GM19035 (cell line): ENCODE results near the gene STEAP2.
"Not testable (repeated sequence)": the region's sequence is repeated elsewhere in the genome, so short reads cannot be mapped to it uniquely, and the experiment has no call there.

Experiments
- ATAC-seq: cut with Tn5 transposase; IDR thresholded peaks from one replicate; pipeline ENCODE4 v1.9.1; 2021; ENCODE audit not compliant: unreplicated experiment

STEAP2 gene

GRCh38 chr7:90232430-90232829 lies 20.9 kb downstream of the STEAP2 start:
- no peak for ATAC-seq

GRCh38 chr7:90233569-90233968 lies 22.0 kb downstream of the STEAP2 start:
- no peak for ATAC-seq

DNA sequence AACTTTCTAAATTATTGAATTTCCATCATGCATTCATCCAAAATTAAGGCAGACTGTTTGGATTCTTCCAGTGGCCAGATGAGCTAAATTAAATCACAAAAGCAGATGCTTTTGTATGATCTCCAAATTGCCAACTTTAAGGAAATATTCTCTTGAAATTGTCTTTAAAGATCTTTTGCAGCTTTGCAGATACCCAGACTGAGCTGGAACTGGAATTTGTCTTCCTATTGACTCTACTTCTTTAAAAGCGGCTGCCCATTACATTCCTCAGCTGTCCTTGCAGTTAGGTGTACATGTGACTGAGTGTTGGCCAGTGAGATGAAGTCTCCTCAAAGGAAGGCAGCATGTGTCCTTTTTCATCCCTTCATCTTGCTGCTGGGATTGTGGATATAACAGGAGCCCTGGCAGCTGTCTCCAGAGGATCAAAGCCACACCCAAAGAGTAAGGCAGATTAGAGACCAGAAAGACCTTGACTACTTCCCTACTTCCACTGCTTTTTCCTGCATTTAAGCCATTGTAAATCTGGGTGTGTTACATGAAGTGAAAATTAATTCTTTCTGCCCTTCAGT lies 25.3 kb downstream of the STEAP2 start:
- ATAC-seq, result no peak

GRCh38 chr7:90238022-90238421 lies 26.5 kb downstream of the STEAP2 start:
- ATAC-seq, result no peak

DNA sequence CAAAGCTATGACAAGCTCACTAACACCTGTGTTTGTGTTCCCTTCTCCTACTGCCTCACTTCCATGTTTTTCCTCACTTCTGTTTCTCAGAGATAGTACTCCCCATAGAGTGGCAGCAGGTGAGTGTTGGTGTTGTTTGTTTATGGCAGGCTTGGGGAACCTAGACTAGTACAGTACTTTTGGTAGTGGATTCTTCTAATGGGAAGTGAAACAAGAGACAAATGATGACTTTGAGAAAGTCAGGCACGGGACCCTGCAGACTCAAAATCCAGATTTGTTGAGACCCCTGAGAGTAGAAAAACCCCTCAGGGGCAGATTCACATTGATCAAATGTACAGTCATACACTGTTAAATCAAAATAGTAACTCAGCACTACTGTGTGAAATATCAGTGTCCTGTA lies 27.0 kb downstream of the STEAP2 start:
- ATAC-seq, result no peak

GRCh38 chr7:90239050-90239449 lies 27.5 kb downstream of the STEAP2 start:
- ATAC-seq, result no peak

DNA sequence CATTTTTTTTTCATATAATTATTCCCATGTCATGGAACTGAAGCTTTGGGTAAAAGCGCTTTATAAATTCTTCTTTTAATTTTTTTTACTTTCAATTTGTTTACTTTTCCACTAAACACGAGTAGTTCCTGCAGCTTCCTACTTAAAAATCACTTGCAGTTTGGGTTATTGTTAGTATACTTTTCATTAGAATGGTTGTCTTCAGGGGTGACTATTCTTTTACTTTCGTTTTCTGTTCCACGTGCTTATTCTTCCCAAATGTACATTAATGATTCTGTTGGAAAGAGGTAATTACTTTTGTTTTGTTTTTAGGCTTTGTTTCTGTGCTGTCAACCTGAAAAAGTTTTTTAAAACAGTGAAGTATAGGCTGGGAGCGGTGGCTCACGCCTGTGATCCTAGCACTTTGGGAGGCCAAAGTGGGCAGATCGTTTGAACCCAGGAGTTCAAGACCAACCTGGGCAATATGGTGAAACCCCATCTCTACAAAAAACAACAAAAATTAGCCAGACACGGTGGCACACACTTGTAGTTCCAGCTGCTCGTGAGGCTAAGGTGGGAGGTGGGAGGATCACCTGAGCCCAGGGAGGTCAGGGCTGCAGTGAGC lies 28.2 kb downstream of the STEAP2 start:
- no peak for ATAC-seq

DNA sequence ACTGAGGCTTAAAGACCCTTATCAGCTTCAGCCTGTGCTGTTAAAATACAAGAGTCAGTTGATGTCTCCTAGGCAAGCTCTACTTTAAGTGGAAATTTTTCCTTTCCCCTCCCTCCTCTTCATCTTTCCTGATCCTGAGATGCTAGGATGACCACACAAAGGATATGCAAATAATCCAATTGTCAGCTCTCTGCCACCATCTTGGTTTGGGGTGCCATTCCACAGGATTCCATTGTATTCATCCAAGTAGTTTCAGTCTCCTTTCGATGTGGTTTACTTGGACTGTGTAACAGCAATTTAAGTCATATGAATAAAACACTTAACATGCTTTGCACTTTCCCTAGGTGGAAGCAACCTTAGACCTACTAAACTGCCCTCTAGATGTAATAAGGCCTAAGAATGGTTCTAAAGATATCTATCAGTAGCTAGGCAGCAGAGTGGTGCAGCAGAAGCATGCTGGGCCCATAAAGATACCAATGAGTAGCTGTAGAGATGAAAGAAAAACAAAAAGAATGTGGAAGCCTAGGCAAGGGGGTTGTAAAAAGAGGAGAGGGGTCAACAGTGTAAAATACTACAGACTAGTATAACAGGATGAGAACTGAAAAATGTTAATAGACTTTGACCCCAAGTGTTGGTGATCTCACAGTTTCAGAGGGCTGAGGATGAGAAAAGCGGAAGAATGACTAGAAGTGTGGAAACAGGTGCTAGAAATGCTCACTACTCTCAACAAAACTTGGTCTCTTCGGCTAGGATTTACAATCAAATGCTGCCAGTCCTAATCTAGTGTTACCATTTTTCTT lies 31.0 kb downstream of the STEAP2 start:
- ATAC-seq, result peak; percentile 66

DNA sequence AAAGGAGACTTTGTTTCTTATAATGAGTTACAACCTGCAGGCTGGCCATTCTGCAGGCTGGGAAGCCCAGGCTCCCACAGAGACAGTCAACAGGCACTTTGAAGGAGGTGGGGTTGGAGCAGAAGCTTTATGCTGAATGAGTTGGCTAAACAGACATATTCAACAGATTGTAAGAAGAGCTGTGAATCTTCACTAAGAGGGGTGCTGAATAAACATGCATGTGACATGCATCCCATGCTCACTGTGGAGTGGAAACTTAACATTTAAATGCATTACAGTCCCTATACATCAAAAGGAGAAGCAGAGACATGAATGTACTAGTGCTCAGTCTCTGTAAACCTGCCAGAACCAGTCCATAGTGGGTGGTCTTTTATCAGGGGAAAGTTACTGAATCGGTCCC lies 32.0 kb downstream of the STEAP2 start:
- ATAC-seq, result no peak

- no peak for ATAC-seq
Measured at GRCh38 chr7:90244565-90244908, 33.0 kb downstream of the STEAP2 start.

DNA sequence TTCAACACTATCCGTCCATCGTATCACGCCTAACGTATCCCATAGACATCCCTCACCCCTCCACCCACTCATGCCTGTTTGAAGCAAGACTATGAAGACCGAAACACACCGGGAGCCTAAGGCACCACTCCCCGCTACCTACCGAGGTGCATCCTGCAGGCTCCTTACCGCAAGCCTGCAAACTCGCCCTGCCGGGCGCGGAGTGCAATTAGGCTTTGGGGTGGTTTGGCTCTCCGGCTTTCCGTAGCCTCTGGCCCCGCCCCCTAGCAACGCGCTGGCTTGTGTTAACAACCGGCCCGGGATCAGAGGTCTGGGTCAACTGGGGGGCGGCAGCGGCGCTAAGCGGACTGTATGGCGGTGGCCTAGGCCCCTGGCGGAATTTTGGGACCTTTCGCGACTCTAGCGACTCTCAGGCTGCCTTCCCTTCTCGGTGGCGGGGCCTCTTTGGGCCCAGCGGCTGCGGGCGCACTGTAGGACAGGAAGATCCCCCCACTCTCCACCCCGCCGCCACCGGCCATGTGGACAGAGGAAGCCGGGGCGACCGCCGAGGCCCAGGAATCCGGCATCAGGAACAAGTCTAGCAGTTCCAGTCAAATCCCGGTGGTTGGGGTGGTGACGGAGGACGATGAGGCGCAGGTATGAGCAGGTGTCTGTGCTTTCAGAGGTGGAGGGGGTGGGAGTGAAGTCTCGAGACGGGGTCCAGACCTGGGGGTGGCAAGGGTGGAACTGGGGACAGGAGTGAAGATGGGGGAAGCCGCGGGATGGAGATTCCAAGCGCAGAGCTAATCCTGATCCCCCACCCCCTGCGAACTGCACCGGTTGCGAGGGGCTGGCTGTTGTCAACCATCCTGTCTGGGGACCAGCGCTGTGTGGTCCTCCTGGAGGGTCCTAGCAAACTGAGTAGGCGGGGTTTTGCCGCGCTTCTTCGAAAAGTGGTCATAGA lies 33.6 kb downstream of the STEAP2 start, which contains the start of gene CFAP69:
CFAP69 (plus strand) TSS at position 266 of the 943 bp plus-strand sequence; CDS start at position 517, 251 bp downstream.
- peak; percentile 89 for ATAC-seq

DNA sequence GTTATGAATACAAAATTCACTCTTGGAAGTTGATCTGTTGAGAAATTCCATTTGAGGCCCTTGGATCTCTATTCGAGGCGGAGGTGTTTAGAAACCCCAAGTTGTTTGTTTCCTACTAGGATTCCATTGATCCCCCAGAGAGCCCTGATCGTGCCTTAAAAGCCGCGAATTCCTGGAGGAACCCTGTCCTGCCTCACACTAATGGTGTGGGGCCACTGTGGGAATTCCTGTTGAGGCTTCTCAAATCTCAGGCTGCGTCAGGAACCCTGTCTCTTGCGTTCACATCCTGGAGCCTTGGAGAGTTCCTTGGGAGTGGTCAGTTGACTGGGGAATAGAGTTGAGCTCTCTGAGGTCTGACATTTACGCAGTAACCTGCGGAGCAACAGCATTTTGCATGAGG lies 34.6 kb downstream of the STEAP2 start:
- no peak for ATAC-seq

DNA sequence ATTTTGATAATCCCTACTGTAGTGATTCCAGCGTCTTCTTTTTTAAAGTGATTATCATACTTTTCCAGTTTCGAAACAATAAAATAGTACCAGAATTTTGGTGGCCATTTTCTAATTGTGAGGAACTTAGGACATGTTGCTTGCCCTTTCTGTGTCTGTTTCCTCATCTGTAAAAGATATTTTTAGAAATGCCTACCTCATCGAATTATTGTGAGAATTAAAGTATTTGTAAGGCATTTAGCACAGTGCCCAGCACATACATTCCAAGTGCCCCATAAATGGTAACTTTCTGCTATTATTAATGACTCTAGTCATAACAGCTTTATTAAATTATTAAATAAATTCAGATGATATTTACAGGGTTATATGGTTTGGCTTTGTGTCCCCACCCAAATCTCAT lies 37.2 kb downstream of the STEAP2 start:
- ATAC-seq, result no peak

DNA sequence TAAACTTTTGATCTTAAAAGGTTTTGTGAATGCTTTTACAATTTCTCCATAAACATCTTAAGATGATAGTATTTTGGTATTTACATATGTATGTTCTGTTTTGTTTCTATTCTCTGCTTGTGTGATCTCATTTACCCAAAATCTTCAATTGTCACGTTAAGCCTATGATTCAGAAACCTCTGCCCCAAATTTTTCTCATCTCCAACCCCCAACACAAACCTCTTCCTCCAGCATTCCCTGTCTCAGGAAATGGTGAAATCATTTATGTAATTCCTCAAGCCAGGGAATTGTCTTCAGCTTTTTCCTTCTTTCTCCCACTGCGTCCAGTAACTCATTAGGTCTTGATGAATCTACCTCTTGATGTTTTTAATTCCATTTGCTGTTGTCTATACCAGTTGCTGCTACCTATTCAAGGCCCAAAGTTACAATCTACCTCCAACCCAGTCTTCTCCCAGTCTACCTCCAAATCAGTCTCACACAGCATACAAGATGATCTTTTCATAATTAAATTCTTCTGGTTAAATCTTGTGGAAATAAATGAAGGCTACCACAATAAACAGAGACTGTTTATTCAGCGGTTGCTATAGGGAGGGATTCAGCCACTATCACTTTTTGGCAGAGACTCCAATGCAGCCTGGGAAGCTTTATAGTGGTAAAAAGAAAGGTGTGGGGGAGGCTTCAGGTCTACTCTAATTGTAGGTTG lies 39.2 kb downstream of the STEAP2 start:
- no peak for ATAC-seq

DNA sequence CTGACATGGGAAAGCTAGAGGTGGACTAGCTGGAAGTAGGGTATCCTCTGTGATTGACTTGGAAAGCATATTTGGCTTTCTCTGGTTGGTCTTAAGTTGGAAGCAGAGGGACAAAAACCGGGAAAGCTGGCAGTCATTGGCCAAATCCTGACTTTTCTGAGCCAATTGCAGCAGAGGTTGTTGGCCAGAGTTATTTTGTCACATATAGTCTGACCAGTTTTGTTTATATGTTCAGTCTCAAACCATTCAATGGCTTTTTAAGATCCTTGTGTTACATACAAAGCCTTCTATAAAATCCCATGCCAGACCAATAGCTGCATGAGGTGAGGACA lies 39.7 kb downstream of the STEAP2 start:
- ATAC-seq, result no peak

- ATAC-seq, result not testable (repeated sequence)
Measured at GRCh38 chr7:90256011-90256410, 44.5 kb downstream of the STEAP2 start.

- no peak for ATAC-seq
Measured at GRCh38 chr7:90256778-90257177, 45.2 kb downstream of the STEAP2 start.

DNA sequence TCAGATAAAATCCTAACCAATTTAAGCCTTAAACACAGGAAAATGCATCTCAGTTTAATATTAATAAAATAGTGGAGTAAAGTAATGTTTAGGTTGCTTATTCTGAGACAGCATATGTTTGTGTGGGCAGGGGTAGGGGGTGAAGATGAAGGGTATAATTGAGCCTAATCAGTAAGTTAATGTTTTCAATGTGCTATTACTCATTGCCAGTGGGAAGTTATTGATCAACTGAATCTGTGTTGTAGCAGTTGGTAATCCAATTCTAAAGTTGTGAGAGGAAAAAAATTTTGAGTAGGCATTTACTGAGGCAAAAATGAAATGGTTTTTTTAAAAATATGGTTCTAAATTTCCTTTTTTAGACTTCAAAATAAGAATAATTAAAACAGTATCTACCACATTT lies 49.9 kb downstream of the STEAP2 start:
- no peak for ATAC-seq

DNA sequence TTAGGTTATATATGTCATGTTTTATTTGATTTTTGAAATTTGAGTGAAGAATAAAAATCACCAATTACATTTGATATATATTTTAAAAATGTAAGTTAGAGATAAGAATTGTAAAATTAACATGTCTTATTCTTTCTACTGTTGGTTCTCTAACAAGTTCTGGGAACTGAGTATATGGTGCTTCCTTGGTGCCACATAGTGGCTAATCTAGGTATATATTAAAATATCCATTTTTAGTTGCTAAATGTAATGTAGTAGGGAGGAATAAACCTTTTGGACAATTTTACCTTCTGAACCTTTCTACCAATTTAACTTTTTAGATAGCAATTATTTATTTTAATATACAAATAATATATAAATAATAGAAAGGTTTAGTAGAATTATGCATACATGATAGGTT lies 50.9 kb downstream of the STEAP2 start:
- ATAC-seq, result peak; percentile 80

GRCh38 chr7:90266808-90267207 lies 55.3 kb downstream of the STEAP2 start:
- no peak for ATAC-seq
